Measurements from ENCODE around the gene ZFP36. TPM values are rescaled to one million over a fixed set of nuclear protein-coding genes. Genes with fewer than 3 reads are reported as not detected.

Gene ZFP36
- total RNA-seq, 2 donors from 2014 or later, result 55.8 to 108 TPM

- H3K36me3 ChIP-seq (replicated peaks in 1 of 2; ENCODE audit: insufficient read depth in 1 of 2, low read depth in 2 of 2), result no peaks in the 10 kb centered on the region
- H3K4me3 ChIP-seq, result no peak overlapping the region
- peak overlapping the region in 3 of 4 donors; percentile 57 to 89 (median 75) for H3K27ac ChIP-seq
- intact Hi-C loops (cut with DNase I), result no loop called here
- no peak for ATAC-seq
- 63 to 77% methylated on average over 5 to 11 of the region's 11 CpGs for WGBS, 2 donors
- peak in 1 of 3 donors; percentile 46 for TF ChIP-seq POLR2A (IDR thresholded peaks at IDR 0.05)
- TF ChIP-seq, protein P1, sequence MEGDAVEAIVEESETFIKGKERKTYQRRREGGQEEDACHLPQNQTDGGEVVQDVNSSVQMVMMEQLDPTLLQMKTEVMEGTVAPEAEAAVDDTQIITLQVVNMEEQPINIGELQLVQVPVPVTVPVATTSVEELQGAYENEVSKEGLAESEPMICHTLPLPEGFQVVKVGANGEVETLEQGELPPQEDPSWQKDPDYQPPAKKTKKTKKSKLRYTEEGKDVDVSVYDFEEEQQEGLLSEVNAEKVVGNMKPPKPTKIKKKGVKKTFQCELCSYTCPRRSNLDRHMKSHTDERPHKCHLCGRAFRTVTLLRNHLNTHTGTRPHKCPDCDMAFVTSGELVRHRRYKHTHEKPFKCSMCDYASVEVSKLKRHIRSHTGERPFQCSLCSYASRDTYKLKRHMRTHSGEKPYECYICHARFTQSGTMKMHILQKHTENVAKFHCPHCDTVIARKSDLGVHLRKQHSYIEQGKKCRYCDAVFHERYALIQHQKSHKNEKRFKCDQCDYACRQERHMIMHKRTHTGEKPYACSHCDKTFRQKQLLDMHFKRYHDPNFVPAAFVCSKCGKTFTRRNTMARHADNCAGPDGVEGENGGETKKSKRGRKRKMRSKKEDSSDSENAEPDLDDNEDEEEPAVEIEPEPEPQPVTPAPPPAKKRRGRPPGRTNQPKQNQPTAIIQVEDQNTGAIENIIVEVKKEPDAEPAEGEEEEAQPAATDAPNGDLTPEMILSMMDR (IDR thresholded peaks at IDR 0.05), result no peak
- DNase-seq, result peak in 3 of 4 donors; percentile 37 to 84 (median 50)
- peaks cover 39% of the 10 kb centered on the region for H3K4me1 ChIP-seq
- no peaks in the 10 kb centered on the region for H3K9me3 ChIP-seq
- no peaks in the 10 kb centered on the region for H3K27me3 ChIP-seq
Measured at GRCh38 chr19:39398297-39398864, 8.3 kb upstream of the ZFP36 start.

DNA sequence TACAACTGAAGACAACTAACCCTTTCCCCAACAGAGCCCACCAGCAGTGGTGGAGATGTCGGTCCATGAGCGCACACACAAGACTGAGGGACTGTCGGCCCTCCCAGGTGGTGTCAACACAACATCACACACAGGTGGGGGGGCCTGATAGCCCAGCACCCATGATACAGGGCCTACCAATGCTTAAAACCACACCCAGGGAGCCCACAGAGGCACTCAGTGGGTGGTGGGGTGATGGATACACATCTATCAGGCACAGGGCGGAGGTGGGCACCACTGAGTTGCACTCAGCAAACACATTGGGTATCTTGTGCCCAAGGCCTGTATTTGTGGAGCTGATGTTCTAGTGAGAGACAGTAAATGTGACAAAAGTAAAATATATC is 7.0 kb upstream of the ZFP36 start:
- H3K36me3 ChIP-seq (replicated peaks in 1 of 2; ENCODE audit: insufficient read depth in 1 of 2, low read depth in 2 of 2), result no peaks in the 10 kb centered on the region
- H3K9me3 ChIP-seq, result no peaks in the 10 kb centered on the region
- intact Hi-C loops (cut with DNase I), result no loop called here
- no peak overlapping the region for H3K4me3 ChIP-seq
- no peaks in the 10 kb centered on the region for H3K27me3 ChIP-seq
- peaks cover 42% of the 10 kb centered on the region for H3K4me1 ChIP-seq
- 84 to 85% methylated on average over 4 of the region's 4 CpGs for WGBS, 2 donors
- no peak for DNase-seq
- H3K27ac ChIP-seq, result peak overlapping the region in 1 of 4 donors; percentile 12
- no peak for ATAC-seq
- TF ChIP-seq POLR2A (IDR thresholded peaks at IDR 0.05), result peak in 1 of 3 donors; percentile 3
- TF ChIP-seq, protein P1 (IDR thresholded peaks at IDR 0.05), result no peak

DNA sequence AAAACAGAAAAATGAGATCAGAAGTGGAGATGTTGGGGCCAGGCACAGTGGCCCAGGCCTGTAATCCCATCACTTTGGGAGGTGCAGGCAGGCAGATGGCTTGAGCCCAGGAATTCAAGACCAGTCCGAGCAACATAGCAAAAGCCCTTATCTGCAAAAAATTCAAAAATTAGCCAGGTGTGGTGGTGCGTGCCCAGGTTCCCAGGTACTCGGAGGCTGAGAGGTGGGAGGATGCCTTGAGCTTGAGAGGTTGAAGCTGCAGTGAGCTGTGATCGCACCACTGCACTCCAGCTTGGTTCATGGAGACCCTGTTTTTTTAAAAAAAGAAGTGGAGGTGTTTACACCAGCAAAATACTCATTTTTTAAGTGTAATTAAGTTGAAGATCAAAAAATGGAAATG is 6.6 kb upstream of the ZFP36 start:
- H3K36me3 ChIP-seq (replicated peaks in 1 of 2; ENCODE audit: insufficient read depth in 1 of 2, low read depth in 2 of 2), result no peaks in the 10 kb centered on the region
- WGBS, 2 donors, result 45 to 57% methylated on average over 4 of the region's 4 CpGs
- H3K27ac ChIP-seq, result peak overlapping the region in 1 of 4 donors; percentile 12
- ATAC-seq (no peak), DNase-seq (no peak)
- peaks cover 42% of the 10 kb centered on the region for H3K4me1 ChIP-seq
- no peaks in the 10 kb centered on the region for H3K9me3 ChIP-seq
- intact Hi-C loops (cut with DNase I), result no loop called here
- no peak for TF ChIP-seq POLR2A (IDR thresholded peaks at IDR 0.05)
- TF ChIP-seq, protein P1 (IDR thresholded peaks at IDR 0.05), result no peak
- H3K4me3 ChIP-seq, result no peak overlapping the region
- no peaks in the 10 kb centered on the region for H3K27me3 ChIP-seq

DNA sequence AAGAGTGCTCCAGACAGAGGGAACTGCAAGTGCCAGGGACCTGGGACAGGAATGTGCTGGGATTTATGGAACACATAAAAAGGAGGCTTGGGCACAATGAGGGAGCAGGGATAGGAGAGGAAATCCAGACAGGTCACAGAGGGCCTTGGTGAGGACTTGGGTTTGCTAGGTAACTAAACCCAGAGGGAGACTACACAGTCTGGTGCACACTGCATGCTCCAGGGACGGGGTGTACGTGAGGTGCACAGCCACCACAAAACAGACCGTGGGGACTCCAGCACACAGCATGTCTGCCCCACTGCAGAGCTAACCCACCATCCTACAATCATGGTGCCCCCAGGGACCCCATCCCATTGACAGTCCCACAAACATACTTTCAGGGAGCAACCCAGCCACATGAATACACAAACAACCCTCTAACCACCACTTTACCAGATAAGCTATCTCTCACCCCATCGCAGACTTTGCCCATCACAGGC is 5.5 kb upstream of the ZFP36 start:
- WGBS, 2 donors, result 48 to 59% methylated on average over 4 of the region's 4 CpGs
- H3K4me1 ChIP-seq, result peaks cover 49% of the 10 kb centered on the region

More for the DNA sequence above, 5.5 kb upstream of the ZFP36 start:
- intact Hi-C loops (cut with DNase I), result no loop called here
- no peak for ATAC-seq
- no peaks in the 10 kb centered on the region for H3K36me3 ChIP-seq (replicated peaks in 1 of 2; ENCODE audit: insufficient read depth in 1 of 2, low read depth in 2 of 2)
- H3K27ac ChIP-seq, result peak overlapping the region; percentile 91 to 98 (median 96)
- H3K4me3 ChIP-seq, result no peak overlapping the region
- no peak for TF ChIP-seq POLR2A (IDR thresholded peaks at IDR 0.05)
- TF ChIP-seq, protein P1 (IDR thresholded peaks at IDR 0.05), result no peak
- no peak for DNase-seq
- H3K9me3 ChIP-seq, result no peaks in the 10 kb centered on the region
- no peaks in the 10 kb centered on the region for H3K27me3 ChIP-seq
